Measurements from ENCODE around the gene ENGASE.
"Not testable (repeated sequence)": the region's sequence is repeated elsewhere in the genome, so short reads cannot be mapped to it uniquely, and the experiment has no call there.

Gene ENGASE

GRCh38 chr17:79028496-79029326 is 45.9 kb upstream of the ENGASE start:
- peak; percentile 35 for TF ChIP-seq CTCF (IDR thresholded peaks at IDR 0.05; ENCODE audit: control insufficient read depth, extremely low read depth, insufficient read depth)
- H3K4me3 ChIP-seq (ENCODE audit: low read depth, low read length) = no peak overlapping the region
- DNase-seq (ENCODE audit: low read depth) = no peak

GRCh38 chr17:79029327-79030009 is 45.2 kb upstream of the ENGASE start:
- no peak for DNase-seq (ENCODE audit: low read depth)
- no peak overlapping the region for H3K4me3 ChIP-seq (ENCODE audit: low read depth, low read length)
- TF ChIP-seq CTCF (IDR thresholded peaks at IDR 0.05; ENCODE audit: control insufficient read depth, extremely low read depth, insufficient read depth) = no peak

GRCh38 chr17:79030636-79031035 is 44.0 kb upstream of the ENGASE start:
- H3K4me3 ChIP-seq (ENCODE audit: low read depth, low read length); DNase-seq (ENCODE audit: low read depth): not testable (repeated sequence)

GRCh38 chr17:79031996-79032875 is 42.4 kb upstream of the ENGASE start:
- DNase-seq (ENCODE audit: low read depth) = no peak
- TF ChIP-seq CTCF (IDR thresholded peaks at IDR 0.05; ENCODE audit: control insufficient read depth, extremely low read depth, insufficient read depth) = no peak
- H3K4me3 ChIP-seq (ENCODE audit: low read depth, low read length) = no peak overlapping the region

- H3K4me3 ChIP-seq (ENCODE audit: low read depth, low read length) = no peak overlapping the region
- DNase-seq (ENCODE audit: low read depth) = peak; percentile 62
- no peak for TF ChIP-seq CTCF (IDR thresholded peaks at IDR 0.05; ENCODE audit: control insufficient read depth, extremely low read depth, insufficient read depth)
Observed at GRCh38 chr17:79033046-79033616, 41.5 kb upstream of the ENGASE start.

GRCh38 chr17:79033741-79034501 is 40.7 kb upstream of the ENGASE start:
- no peak for DNase-seq (ENCODE audit: low read depth)
- TF ChIP-seq CTCF (IDR thresholded peaks at IDR 0.05; ENCODE audit: control insufficient read depth, extremely low read depth, insufficient read depth) = no peak

More at GRCh38 chr17:79033741-79034501, 40.7 kb upstream of the ENGASE start:
- no peak overlapping the region for H3K4me3 ChIP-seq (ENCODE audit: low read depth, low read length)

All from LNCaP clone FGC (cell line).